ENCODE data around the gene KCNIP4. TPM values are rescaled to one million over a fixed set of nuclear protein-coding genes. Genes with fewer than 3 reads are reported as not detected.
A peak's percentile ranks its signal among the peaks of the same experiment; 100 is the strongest.

The KCNIP4 gene
- total and polyA plus RNA-seq, 2 experiments from 2014 or later: 0.14 to 0.63 TPM

DNA sequence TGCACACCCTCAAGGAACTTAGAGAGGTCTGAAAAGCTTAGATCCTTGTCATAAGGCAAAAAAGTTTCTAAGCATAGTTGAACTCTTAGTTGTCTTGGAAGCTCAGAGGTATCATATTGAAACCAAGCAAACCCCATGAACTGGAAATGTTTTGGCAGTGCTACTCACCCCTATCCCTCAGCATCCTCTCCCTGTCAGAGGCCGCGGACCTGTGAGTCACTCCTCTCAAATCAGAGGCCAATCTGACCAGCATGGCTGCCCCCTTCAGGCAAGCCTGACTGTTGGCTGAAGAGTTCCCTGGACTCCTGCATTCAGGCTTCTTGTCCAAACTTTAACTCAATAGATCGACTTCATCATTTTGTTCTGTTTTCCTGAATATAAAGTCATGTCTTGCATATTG lies 69.4 kb downstream of the KCNIP4 start (continued):
- TF ChIP-seq, protein P1, sequence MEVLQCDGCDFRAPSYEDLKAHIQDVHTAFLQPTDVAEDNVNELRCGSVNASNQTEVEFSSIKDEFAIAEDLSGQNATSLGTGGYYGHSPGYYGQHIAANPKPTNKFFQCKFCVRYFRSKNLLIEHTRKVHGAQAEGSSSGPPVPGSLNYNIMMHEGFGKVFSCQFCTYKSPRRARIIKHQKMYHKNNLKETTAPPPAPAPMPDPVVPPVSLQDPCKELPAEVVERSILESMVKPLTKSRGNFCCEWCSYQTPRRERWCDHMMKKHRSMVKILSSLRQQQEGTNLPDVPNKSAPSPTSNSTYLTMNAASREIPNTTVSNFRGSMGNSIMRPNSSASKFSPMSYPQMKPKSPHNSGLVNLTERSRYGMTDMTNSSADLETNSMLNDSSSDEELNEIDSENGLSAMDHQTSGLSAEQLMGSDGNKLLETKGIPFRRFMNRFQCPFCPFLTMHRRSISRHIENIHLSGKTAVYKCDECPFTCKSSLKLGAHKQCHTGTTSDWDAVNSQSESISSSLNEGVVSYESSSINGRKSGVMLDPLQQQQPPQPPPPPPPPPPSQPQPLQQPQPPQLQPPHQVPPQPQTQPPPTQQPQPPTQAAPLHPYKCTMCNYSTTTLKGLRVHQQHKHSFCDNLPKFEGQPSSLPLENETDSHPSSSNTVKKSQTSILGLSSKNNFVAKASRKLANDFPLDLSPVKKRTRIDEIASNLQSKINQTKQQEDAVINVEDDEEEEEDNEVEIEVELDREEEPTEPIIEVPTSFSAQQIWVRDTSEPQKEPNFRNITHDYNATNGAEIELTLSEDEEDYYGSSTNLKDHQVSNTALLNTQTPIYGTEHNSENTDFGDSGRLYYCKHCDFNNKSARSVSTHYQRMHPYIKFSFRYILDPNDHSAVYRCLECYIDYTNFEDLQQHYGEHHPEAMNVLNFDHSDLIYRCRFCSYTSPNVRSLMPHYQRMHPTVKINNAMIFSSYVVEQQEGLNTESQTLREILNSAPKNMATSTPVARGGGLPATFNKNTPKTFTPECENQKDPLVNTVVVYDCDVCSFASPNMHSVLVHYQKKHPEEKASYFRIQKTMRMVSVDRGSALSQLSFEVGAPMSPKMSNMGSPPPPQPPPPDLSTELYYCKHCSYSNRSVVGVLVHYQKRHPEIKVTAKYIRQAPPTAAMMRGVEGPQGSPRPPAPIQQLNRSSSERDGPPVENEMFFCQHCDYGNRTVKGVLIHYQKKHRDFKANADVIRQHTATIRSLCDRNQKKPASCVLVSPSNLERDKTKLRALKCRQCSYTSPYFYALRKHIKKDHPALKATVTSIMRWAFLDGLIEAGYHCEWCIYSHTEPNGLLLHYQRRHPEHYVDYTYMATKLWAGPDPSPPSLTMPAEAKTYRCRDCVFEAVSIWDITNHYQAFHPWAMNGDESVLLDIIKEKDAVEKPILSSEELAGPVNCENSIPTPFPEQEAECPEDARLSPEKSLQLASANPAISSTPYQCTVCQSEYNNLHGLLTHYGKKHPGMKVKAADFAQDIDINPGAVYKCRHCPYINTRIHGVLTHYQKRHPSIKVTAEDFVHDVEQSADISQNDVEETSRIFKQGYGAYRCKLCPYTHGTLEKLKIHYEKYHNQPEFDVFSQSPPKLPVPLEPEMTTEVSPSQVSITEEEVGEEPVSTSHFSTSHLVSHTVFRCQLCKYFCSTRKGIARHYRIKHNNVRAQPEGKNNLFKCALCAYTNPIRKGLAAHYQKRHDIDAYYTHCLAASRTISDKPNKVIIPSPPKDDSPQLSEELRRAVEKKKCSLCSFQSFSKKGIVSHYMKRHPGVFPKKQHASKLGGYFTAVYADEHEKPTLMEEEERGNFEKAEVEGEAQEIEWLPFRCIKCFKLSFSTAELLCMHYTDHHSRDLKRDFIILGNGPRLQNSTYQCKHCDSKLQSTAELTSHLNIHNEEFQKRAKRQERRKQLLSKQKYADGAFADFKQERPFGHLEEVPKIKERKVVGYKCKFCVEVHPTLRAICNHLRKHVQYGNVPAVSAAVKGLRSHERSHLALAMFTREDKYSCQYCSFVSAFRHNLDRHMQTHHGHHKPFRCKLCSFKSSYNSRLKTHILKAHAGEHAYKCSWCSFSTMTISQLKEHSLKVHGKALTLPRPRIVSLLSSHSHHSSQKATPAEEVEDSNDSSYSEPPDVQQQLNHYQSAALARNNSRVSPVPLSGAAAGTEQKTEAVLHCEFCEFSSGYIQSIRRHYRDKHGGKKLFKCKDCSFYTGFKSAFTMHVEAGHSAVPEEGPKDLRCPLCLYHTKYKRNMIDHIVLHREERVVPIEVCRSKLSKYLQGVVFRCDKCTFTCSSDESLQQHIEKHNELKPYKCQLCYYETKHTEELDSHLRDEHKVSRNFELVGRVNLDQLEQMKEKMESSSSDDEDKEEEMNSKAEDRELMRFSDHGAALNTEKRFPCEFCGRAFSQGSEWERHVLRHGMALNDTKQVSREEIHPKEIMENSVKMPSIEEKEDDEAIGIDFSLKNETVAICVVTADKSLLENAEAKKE (CRISPR knock-in tag; IDR thresholded peaks at IDR 0.05): no peak
- TF ChIP-seq ZNF331 (CRISPR knock-in tag; IDR thresholded peaks at IDR 0.05; ENCODE audit: low read depth) (no peak), JUNB (IDR thresholded peaks at IDR 0.05; ENCODE audit: unreplicated experiment) (no peak)
- TF ChIP-seq, protein P2, sequence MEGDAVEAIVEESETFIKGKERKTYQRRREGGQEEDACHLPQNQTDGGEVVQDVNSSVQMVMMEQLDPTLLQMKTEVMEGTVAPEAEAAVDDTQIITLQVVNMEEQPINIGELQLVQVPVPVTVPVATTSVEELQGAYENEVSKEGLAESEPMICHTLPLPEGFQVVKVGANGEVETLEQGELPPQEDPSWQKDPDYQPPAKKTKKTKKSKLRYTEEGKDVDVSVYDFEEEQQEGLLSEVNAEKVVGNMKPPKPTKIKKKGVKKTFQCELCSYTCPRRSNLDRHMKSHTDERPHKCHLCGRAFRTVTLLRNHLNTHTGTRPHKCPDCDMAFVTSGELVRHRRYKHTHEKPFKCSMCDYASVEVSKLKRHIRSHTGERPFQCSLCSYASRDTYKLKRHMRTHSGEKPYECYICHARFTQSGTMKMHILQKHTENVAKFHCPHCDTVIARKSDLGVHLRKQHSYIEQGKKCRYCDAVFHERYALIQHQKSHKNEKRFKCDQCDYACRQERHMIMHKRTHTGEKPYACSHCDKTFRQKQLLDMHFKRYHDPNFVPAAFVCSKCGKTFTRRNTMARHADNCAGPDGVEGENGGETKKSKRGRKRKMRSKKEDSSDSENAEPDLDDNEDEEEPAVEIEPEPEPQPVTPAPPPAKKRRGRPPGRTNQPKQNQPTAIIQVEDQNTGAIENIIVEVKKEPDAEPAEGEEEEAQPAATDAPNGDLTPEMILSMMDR (conservative IDR thresholded peaks at IDR 0.05; ENCODE audit: low read depth in 2 of 2): peak; percentile 52 to 66

DNA sequence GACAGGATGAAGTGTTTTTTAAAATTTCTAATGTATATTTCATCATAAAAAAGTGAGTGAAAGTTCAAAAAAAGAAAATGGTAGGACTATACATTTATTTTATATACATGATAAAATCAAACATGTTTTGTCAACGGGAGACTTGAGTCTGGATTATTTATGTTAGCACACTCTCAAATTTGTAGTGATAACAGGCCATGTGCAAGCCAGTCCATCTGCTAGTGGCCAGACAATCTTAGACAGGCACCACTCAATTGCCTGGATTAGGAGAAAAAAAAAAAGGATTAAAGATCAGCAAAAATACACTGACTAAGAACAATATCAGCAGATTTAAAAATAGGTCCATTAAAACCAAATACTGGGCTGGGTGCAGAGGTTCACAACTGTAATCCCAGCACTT lies 71.9 kb downstream of the KCNIP4 start:
- H3F3A ChIP-seq (replicated peaks; ENCODE audit: low read depth): no peaks in the 10 kb centered on the region
- no peak overlapping the region for H3K27ac ChIP-seq (ENCODE audit: low read depth)
- no peaks in the 10 kb centered on the region for H3K9me2 ChIP-seq (ENCODE audit: insufficient read depth)
- H3K4me1 ChIP-seq (ENCODE audit: insufficient read depth): no peaks in the 10 kb centered on the region
- Mint-ChIP-seq H3K27me3 (ENCODE audit: insufficient read depth, low read depth, poor library complexity) (peaks cover 2% of the 10 kb centered on the region), H3K4me3 (no peak overlapping the region), H3K9me3 (no peaks in the 10 kb centered on the region), H3K36me3 (ENCODE audit: low read depth) (no peaks in the 10 kb centered on the region), H3K27ac (no peak overlapping the region), H3K4me1 (peaks cover 2% of the 10 kb centered on the region; the same call in 1 of the 3 replicates)
- H3K4me2 ChIP-seq: no peak overlapping the region
- no peak overlapping the region for H2AFZ ChIP-seq
- H3K4me3 ChIP-seq: no peak overlapping the region
- ATAC-seq (no peak), DNase-seq (ENCODE audit: low spot score) (no peak)
- no peaks in the 10 kb centered on the region for H3K36me3 ChIP-seq (ENCODE audit: insufficient read depth)
- H4K20me1 ChIP-seq (replicated peaks; ENCODE audit: insufficient read depth): no peaks in the 10 kb centered on the region
- no peaks in the 10 kb centered on the region for H3K79me2 ChIP-seq (replicated peaks; ENCODE audit: insufficient read depth)
- H3K27me3 ChIP-seq (ENCODE audit: insufficient read depth): no peaks in the 10 kb centered on the region
- TF ChIP-seq STAT1 (IDR thresholded peaks at IDR 0.05; ENCODE audit: unreplicated experiment) (no peak), JUNB (IDR thresholded peaks at IDR 0.05; ENCODE audit: unreplicated experiment) (no peak), EZH2phosphoT487 (IDR thresholded peaks at IDR 0.05; ENCODE audit: unreplicated experiment) (no peak), CREB1 (CRISPR knock-in tag; IDR thresholded peaks at IDR 0.05; ENCODE audit: low read depth) (no peak)
- TF ChIP-seq, protein P1 (CRISPR knock-in tag; IDR thresholded peaks at IDR 0.05): no peak
